ENCODE data around the gene SLC35D1. TPM values are rescaled to one million over a fixed set of nuclear protein-coding genes. Genes with fewer than 3 reads are reported as not detected.

The SLC35D1 gene
- total RNA-seq, 1 experiment from 2014 or later, result 7.0 TPM

DNA sequence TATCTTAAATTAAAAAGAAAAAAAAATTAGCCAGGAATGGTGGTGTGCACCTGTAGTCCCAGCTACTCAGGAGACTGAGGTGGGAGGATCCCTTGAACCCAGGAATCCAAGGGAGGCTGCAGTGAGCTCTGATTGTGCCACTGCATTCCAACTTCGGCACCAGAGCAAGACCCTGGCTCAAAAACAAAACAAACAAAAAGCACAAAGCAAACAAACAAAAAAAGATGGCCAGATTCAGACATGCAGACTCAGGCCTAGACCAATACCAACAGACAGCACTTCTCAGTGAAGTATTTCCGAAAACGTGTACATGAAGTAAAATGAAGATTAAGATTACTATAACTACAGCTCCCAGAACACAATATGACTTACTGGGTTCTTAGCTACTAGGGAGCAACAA, 10.6 kb downstream of the SLC35D1 start:
- ATAC-seq (no peak), DNase-seq (ENCODE audit: low read depth, low spot score) (no peak)
- Histone ChIP-seq H3K4me3 (ENCODE audit: low read depth in 2 of 2, low read length in 2 of 2) (no peak overlapping the region), H3K9me3 (ENCODE audit: control insufficient read depth, insufficient read depth, low read depth, low read length) (no peaks in the 10 kb centered on the region), H3K4me1 (ENCODE audit: control insufficient read depth, insufficient read depth, low read length) (no peaks in the 10 kb centered on the region), H3K27me3 (ENCODE audit: control insufficient read depth, insufficient read depth, low read length) (no peaks in the 10 kb centered on the region), H3K36me3 (ENCODE audit: control insufficient read depth, insufficient read depth, low read length) (peaks cover 3% of the 10 kb centered on the region; the same call in 1 of the 2 replicates), H3K27ac (ENCODE audit: low read length) (no peak overlapping the region)
- intact Hi-C loops (cut with micrococcal nuclease; ENCODE audit: unreplicated experiment), result no loop called here
- BruUV-seq (replicated peaks), result no TSS peak
- in situ Hi-C loops (cut with HindIII; ENCODE audit: low pct_unique_long_range_greater_than_20kb, low sequenced_read_pairs), result no loop called here
- TF ChIP-seq SIN3A (IDR thresholded peaks at IDR 0.05; ENCODE audit: borderline replicate concordance, insufficient read depth, low read depth, low read length), result no peak
- TF ChIP-seq, protein P1, sequence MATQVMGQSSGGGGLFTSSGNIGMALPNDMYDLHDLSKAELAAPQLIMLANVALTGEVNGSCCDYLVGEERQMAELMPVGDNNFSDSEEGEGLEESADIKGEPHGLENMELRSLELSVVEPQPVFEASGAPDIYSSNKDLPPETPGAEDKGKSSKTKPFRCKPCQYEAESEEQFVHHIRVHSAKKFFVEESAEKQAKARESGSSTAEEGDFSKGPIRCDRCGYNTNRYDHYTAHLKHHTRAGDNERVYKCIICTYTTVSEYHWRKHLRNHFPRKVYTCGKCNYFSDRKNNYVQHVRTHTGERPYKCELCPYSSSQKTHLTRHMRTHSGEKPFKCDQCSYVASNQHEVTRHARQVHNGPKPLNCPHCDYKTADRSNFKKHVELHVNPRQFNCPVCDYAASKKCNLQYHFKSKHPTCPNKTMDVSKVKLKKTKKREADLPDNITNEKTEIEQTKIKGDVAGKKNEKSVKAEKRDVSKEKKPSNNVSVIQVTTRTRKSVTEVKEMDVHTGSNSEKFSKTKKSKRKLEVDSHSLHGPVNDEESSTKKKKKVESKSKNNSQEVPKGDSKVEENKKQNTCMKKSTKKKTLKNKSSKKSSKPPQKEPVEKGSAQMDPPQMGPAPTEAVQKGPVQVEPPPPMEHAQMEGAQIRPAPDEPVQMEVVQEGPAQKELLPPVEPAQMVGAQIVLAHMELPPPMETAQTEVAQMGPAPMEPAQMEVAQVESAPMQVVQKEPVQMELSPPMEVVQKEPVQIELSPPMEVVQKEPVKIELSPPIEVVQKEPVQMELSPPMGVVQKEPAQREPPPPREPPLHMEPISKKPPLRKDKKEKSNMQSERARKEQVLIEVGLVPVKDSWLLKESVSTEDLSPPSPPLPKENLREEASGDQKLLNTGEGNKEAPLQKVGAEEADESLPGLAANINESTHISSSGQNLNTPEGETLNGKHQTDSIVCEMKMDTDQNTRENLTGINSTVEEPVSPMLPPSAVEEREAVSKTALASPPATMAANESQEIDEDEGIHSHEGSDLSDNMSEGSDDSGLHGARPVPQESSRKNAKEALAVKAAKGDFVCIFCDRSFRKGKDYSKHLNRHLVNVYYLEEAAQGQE (IDR thresholded peaks at IDR 0.05; ENCODE audit: insufficient read depth in 1 of 2, low read depth in 2 of 2, low read length in 1 of 2), result no peak
- CTCF ChIA-PET, result no interaction called here
- POLR2A ChIA-PET, result no interaction called here

- H3K4me3 ChIP-seq (ENCODE audit: low read depth in 2 of 2, low read length in 2 of 2), result no peak overlapping the region
- CTCF ChIA-PET, result no interaction called here
- intact Hi-C loops (cut with micrococcal nuclease; ENCODE audit: unreplicated experiment) (no loop called here), in situ Hi-C loops (cut with HindIII; ENCODE audit: low pct_unique_long_range_greater_than_20kb, low sequenced_read_pairs) (no loop called here)
- POLR2A ChIA-PET, result no interaction called here
- no peaks in the 10 kb centered on the region for H3K9me3 ChIP-seq (ENCODE audit: control insufficient read depth, insufficient read depth, low read depth, low read length)
- BruUV-seq (replicated peaks), result no TSS peak
- ATAC-seq, result no peak
- no peak overlapping the region for H3K27ac ChIP-seq (ENCODE audit: low read length)
- no peak for TF ChIP-seq TCF7L2 (IDR thresholded peaks at IDR 0.05; ENCODE audit: low read depth, low read length)
- TF ChIP-seq, protein P2, sequence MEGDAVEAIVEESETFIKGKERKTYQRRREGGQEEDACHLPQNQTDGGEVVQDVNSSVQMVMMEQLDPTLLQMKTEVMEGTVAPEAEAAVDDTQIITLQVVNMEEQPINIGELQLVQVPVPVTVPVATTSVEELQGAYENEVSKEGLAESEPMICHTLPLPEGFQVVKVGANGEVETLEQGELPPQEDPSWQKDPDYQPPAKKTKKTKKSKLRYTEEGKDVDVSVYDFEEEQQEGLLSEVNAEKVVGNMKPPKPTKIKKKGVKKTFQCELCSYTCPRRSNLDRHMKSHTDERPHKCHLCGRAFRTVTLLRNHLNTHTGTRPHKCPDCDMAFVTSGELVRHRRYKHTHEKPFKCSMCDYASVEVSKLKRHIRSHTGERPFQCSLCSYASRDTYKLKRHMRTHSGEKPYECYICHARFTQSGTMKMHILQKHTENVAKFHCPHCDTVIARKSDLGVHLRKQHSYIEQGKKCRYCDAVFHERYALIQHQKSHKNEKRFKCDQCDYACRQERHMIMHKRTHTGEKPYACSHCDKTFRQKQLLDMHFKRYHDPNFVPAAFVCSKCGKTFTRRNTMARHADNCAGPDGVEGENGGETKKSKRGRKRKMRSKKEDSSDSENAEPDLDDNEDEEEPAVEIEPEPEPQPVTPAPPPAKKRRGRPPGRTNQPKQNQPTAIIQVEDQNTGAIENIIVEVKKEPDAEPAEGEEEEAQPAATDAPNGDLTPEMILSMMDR (IDR thresholded peaks at IDR 0.05), result no peak
- TF ChIP-seq, protein P1 (IDR thresholded peaks at IDR 0.05; ENCODE audit: insufficient read depth in 1 of 2, low read depth in 2 of 2, low read length in 1 of 2), result no peak
- no peak for TF ChIP-seq SIN3A (IDR thresholded peaks at IDR 0.05; ENCODE audit: borderline replicate concordance, insufficient read depth, low read depth, low read length)
- TF ChIP-seq POLR2AphosphoS5 (IDR thresholded peaks at IDR 0.05; ENCODE audit: low read depth, low read length), result no peak
- no peaks in the 10 kb centered on the region for H3K4me1 ChIP-seq (ENCODE audit: control insufficient read depth, insufficient read depth, low read length)
- DNase-seq (ENCODE audit: low read depth, low spot score), result no peak
- H3K27me3 ChIP-seq (ENCODE audit: control insufficient read depth, insufficient read depth, low read length), result no peaks in the 10 kb centered on the region
- H3K36me3 ChIP-seq (ENCODE audit: control insufficient read depth, insufficient read depth, low read length), result peaks cover under 1% of the 10 kb centered on the region; the same call in 1 of the 2 replicates
These were observed 12.0 kb downstream of the SLC35D1 start for GRCh38 chr1:67041841-67042503.

Data from Panc1 (cell line).